Bronchus fibroblast of lung (primary cell): Measurements from ENCODE around the gene TRAPPC2L. TPM values are rescaled to one million over a fixed set of nuclear protein-coding genes. Genes with fewer than 3 reads are reported as not detected.

ENCODE experiments used
- total RNA-seq: library from RNA; depleted of rRNA; stranded (reverse); fragments of >200 nt; gene quantifications from 2 replicates; pipeline ENCODE4 v1.2.3, GENCODE V29; 2015

The TRAPPC2L gene
- 40.2 and 53.4 TPM in 2 replicates for total RNA-seq

DNA sequence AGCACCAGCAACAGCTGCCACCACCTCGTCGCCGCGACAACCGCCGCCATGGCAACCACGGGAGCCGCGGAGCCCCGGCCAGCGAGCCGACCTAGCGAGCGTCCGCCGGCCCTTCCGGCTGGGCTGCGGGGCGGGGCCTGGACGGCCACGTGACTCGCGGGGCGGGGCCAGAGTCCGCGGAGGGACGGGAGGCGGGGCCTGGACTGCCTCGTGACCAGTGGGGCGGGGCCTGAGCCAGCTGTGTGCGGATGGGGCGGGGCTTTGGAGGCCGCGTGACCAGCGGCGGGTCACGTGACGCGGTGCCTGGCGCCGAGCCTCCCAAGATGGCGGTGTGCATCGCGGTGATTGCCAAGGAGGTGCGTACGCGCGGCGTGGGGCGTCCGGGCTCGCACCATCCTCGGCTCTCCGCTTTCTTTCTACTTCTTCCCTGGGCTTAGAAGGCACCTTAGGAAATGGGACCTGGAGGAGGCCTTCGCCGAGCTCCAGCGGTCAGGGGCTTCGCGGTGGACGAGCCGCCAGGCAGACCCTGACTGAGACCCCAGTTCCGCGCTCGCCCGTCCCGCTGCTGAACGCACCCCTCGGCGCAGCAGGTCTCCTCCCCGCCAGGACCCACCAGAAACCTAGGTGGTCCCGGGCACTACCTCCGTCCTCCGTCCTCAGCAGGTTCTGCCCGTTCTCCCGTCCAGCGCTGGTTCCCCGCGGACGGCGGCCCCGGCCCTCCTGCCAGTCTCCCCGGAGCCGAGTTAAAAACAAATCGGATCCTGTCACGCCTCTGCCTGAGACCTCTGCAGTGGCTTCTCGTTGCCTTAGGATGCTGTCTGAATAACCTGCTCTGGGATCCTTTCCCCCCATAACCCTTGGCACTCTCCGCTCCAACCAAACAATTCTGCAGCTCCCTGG lies at the start of gene TRAPPC2L, which contains the start of gene GALNS:
TSS of gene TRAPPC2L (plus strand) at position 300 of the 900 bp plus-strand sequence. CDS start at position 324, 24 bp downstream.
TSS of gene GALNS (minus strand) at position 120 of the 900 bp plus-strand sequence. CDS start at position 50, 70 bp downstream.

GRCh38 chr16:88811769-88812512 lies 45.0 kb upstream of the TRAPPC2L start, which contains the start of gene APRT:
Gene APRT, minus strand, starts transcription at chr16:88811928. Its CDS starts 29 bp downstream, at chr16:88811899.

GRCh38 chr16:88866151-88866920 lies 9.4 kb downstream of the TRAPPC2L start, which contains the start of gene PABPN1L:
Gene PABPN1L, minus strand, starts transcription at chr16:88866660. Its CDS starts 54 bp downstream, at chr16:88866606.

Other genes with a start within 250 kb of the TRAPPC2L start
- gene IL17C, start 218.6 kb upstream of the TRAPPC2L start, total RNA-seq, result not detected in 2 replicates
- gene CYBA, start 206.1 kb upstream of the TRAPPC2L start, total RNA-seq, result 218 and 230 TPM in 2 replicates
- 324 and 341 TPM in 2 replicates for gene MVD, start 194.0 kb upstream of the TRAPPC2L start, total RNA-seq
- gene SNAI3, start 170.6 kb upstream of the TRAPPC2L start, total RNA-seq, result under 0.01 and 0.45 TPM in 2 replicates
- gene RNF166, start 150.7 kb upstream of the TRAPPC2L start, total RNA-seq, result 24.8 and 27.7 TPM in 2 replicates
- 23.9 and 24.7 TPM in 2 replicates for gene CTU2, start 150.6 kb upstream of the TRAPPC2L start, total RNA-seq
- 161 and 182 TPM in 2 replicates for gene PIEZO1, start 71.9 kb upstream of the TRAPPC2L start, total RNA-seq
- gene CDT1, start 53.3 kb upstream of the TRAPPC2L start, total RNA-seq, result 64.8 and 67.1 TPM in 2 replicates
- 237 and 254 TPM in 2 replicates for gene APRT, start 45.2 kb upstream of the TRAPPC2L start, total RNA-seq
- gene GALNS, start 180 bp upstream of the TRAPPC2L start, total RNA-seq, result 21.6 and 21.7 TPM in 2 replicates
- not detected in 2 replicates for gene PABPN1L, start 9.5 kb downstream of the TRAPPC2L start, total RNA-seq
- gene CBFA2T3, start 120.1 kb downstream of the TRAPPC2L start, total RNA-seq, result not detected in 2 replicates
- 21.3 and 33.6 TPM in 2 replicates for gene ACSF3, start 236.7 kb downstream of the TRAPPC2L start, total RNA-seq